ENCODE measurements around the gene CACNG4.

CACNG4 gene

GRCh38 chr17:66946251-66946650 lies 18.3 kb upstream of the CACNG4 start:
- no peak for TF ChIP-seq CTCF (IDR thresholded peaks at IDR 0.05; ENCODE audit: insufficient read depth, low read length, missing control alignments)
- CTCF ChIA-PET = no interaction called here
- DNase-seq (ENCODE audit: low read depth, low spot score) = no peak
- POLR2A ChIA-PET = no interaction called here
- no peak overlapping the region for H3K4me3 ChIP-seq (ENCODE audit: low read depth, low read length)

- no peak for TF ChIP-seq CTCF (IDR thresholded peaks at IDR 0.05; ENCODE audit: insufficient read depth, low read length, missing control alignments)
- DNase-seq (ENCODE audit: low read depth, low spot score) = no peak
- ChIA-PET CTCF (no interaction called here), POLR2A (interaction anchor here (0.7 kb wide), 1 partner anchor 1355 kb away, joined by 3 read pairs; no protein-coding TSS in a partner anchor)
- no peak overlapping the region for H3K4me3 ChIP-seq (ENCODE audit: low read depth, low read length)
These were observed 17.2 kb upstream of the CACNG4 start for GRCh38 chr17:66947311-66947710.

- H3K4me3 ChIP-seq (ENCODE audit: low read depth, low read length) = no peak overlapping the region
- no peak for DNase-seq (ENCODE audit: low read depth, low spot score)
- CTCF ChIA-PET = no interaction called here
- no peak for TF ChIP-seq CTCF (IDR thresholded peaks at IDR 0.05; ENCODE audit: insufficient read depth, low read length, missing control alignments)
- POLR2A ChIA-PET = interaction anchor here (0.7 kb wide), 1 partner anchor 1356 kb away, joined by 3 read pairs; no protein-coding TSS in a partner anchor
These were observed 16.3 kb upstream of the CACNG4 start for GRCh38 chr17:66948061-66948750.

- POLR2A ChIA-PET = no interaction called here
- no peak for DNase-seq (ENCODE audit: low read depth, low spot score)
- CTCF ChIA-PET = no interaction called here
- H3K4me3 ChIP-seq (ENCODE audit: low read depth, low read length) = no peak overlapping the region
- TF ChIP-seq CTCF (IDR thresholded peaks at IDR 0.05; ENCODE audit: insufficient read depth, low read length, missing control alignments) = no peak
These were observed 15.0 kb upstream of the CACNG4 start for GRCh38 chr17:66949501-66949900.

DNA sequence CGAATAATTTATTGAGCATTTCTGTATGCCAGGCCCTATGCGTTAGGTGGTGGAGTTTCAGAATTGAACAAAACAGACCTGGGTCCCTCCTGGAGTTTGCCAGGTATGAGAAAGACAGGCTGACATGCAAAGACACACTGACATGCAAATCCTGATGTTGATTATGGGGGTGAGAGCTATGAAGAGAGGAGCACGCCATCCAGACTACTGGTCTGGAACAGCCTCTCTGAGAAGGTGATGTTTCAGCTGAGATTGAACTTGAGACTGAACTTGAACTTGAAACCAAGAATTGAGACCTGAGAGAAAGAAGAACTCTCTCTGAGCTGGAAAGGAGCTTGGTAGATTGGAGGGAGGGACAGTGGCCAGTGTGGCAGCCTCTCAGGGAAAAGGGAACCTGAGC lies 14.2 kb upstream of the CACNG4 start:
- no peak overlapping the region for H3K4me3 ChIP-seq (ENCODE audit: low read depth, low read length)
- ChIA-PET POLR2A (no interaction called here), CTCF (no interaction called here)
- no peak for TF ChIP-seq CTCF (IDR thresholded peaks at IDR 0.05; ENCODE audit: insufficient read depth, low read length, missing control alignments)
- DNase-seq (ENCODE audit: low read depth, low spot score) = no peak

DNA sequence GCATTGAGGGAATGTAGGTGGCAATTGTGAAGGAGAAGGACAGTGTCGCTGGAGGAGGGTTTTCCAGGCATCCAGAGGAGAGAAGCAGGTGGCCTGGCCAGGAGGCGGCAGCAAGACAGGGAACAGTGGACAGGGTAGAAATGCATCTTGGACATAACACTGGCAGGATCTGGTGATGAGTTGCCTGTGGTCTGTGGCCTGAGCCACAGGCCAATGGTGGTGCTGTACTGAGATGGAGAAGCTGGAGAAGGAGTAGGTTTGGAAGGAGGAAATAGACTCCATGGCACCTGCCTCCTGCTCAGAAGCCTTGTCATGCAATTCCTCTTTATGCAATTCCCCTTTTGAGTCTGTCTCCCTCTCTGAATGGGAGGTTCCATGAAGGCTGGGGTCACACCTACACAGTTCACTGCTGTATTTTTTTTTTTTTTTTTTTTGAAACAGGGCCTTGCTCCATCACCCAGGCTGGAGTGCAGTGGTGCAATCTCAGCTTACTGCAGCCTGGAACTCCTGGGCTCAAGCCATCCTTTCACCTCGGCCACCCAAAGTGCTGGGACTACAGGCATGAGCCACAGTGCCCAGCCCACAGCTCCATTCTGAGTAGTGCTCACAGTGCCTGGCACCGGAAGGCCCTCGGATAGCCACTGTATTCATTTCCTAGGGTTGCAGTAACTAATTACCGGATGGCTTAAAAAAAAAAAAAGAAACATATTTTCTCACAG lies 13.5 kb upstream of the CACNG4 start:
- ChIA-PET CTCF (no interaction called here), POLR2A (no interaction called here)
- no peak for DNase-seq (ENCODE audit: low read depth, low spot score)
- no peak overlapping the region for H3K4me3 ChIP-seq (ENCODE audit: low read depth, low read length)
- no peak for TF ChIP-seq CTCF (IDR thresholded peaks at IDR 0.05; ENCODE audit: insufficient read depth, low read length, missing control alignments)
